ENCODE measurements around the gene STXBP6.

DNA sequence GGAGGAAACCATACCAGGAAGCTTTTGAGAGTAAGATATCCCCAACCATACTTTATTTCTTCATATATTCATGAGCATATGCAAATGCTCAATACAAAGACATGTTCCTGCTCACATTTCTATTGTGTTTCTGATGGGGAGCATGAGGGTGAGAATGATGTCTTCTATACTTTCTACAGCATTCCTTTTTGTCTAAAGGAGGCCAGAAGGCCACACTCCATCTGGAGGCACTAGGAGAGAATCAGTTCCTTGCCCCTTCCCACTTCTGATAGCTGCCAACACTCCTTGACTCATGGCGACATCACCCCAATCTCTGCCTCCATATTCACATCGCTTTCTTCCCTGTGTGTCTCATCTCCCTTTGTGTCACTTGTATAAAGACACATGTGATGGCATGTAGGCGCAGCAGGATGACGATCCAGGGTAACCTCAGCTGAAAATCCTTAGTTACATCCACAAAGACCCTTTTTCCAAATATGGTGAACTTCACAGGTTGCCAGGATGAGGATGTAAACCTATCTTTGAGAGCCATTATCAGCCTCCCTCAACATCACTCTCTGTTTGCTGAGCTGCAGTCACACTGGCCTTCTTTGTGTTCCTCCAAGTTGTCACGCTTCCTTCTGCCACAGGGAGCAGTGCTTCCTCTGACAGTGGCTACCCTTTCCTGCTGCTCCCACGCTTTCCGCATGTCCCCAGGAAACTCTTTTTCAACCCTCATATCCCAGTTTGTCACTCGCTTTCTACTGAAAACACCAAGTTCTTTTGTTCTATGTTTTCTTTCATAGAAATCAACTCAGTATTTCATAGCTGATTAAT lies 96.9 kb downstream of the STXBP6 start:
- TF ChIP-seq, protein P1, sequence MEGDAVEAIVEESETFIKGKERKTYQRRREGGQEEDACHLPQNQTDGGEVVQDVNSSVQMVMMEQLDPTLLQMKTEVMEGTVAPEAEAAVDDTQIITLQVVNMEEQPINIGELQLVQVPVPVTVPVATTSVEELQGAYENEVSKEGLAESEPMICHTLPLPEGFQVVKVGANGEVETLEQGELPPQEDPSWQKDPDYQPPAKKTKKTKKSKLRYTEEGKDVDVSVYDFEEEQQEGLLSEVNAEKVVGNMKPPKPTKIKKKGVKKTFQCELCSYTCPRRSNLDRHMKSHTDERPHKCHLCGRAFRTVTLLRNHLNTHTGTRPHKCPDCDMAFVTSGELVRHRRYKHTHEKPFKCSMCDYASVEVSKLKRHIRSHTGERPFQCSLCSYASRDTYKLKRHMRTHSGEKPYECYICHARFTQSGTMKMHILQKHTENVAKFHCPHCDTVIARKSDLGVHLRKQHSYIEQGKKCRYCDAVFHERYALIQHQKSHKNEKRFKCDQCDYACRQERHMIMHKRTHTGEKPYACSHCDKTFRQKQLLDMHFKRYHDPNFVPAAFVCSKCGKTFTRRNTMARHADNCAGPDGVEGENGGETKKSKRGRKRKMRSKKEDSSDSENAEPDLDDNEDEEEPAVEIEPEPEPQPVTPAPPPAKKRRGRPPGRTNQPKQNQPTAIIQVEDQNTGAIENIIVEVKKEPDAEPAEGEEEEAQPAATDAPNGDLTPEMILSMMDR (IDR thresholded peaks at IDR 0.05; ENCODE audit: low read depth, low read length, poor library complexity, severe bottlenecking), result no peak
- TF ChIP-seq EZH2phosphoT487 (IDR thresholded peaks at IDR 0.05; ENCODE audit: borderline replicate concordance, low read length), result no peak
